DOHH2 (cell line): ENCODE measurements around the gene SELENOW.
"Not testable (repeated sequence)": the region's sequence is repeated elsewhere in the genome, so short reads cannot be mapped to it uniquely, and the experiment has no call there.

Experiments
- EZH2phosphoT487 ChIP-seq: fragments of 200-600 bp; sonication (generic); IDR thresholded peaks from 2 replicates; pipeline ENCODE4 v1.6.1; 2017; ENCODE audit warnings: borderline replicate concordance, mild to moderate bottlenecking, antibody characterized with exemption, low read length, moderate library complexity, mixed read lengths
- TF ChIP-seq, protein P1 (sequence below): fragments of 200-600 bp; sonication (generic); IDR thresholded peaks from one replicate; pipeline ENCODE4 v1.5.1; 2014; ENCODE audit warnings: antibody characterized with exemption, mild to moderate bottlenecking, low read depth, low read length; ENCODE audit not compliant: poor library complexity, severe bottlenecking

GRCh38 chr19:47746129-47746528, 32.4 kb upstream of the SELENOW start:
- TF ChIP-seq EZH2phosphoT487: not testable (repeated sequence)
- TF ChIP-seq, protein P1, sequence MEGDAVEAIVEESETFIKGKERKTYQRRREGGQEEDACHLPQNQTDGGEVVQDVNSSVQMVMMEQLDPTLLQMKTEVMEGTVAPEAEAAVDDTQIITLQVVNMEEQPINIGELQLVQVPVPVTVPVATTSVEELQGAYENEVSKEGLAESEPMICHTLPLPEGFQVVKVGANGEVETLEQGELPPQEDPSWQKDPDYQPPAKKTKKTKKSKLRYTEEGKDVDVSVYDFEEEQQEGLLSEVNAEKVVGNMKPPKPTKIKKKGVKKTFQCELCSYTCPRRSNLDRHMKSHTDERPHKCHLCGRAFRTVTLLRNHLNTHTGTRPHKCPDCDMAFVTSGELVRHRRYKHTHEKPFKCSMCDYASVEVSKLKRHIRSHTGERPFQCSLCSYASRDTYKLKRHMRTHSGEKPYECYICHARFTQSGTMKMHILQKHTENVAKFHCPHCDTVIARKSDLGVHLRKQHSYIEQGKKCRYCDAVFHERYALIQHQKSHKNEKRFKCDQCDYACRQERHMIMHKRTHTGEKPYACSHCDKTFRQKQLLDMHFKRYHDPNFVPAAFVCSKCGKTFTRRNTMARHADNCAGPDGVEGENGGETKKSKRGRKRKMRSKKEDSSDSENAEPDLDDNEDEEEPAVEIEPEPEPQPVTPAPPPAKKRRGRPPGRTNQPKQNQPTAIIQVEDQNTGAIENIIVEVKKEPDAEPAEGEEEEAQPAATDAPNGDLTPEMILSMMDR: not testable (repeated sequence)
